Stimulated activated CD8-positive, alpha-beta memory T cell treated with anti-CD3 and anti-CD28 coated beads, Interleukin-7, amount 100 ng/mL, for 1 hour (primary cell): ENCODE data around the gene RUNX1.

Source experiments
- DNase-seq, 2 donors: peaks; one replicate each; pipeline ENCODE4 v3.0.0-alpha.2; 2020; ENCODE audit warnings: low read depth in 2 of 2

The RUNX1 gene

GRCh38 chr21:34900376-34900775 lies 148.7 kb downstream of the RUNX1 start:
- DNase-seq = no peak

GRCh38 chr21:34899760-34900159 lies 149.3 kb downstream of the RUNX1 start:
- DNase-seq = no peak

- DNase-seq = no peak
These were observed 149.8 kb downstream of the RUNX1 start for GRCh38 chr21:34899302-34899701.

- DNase-seq = no peak
These were observed 151.3 kb downstream of the RUNX1 start for GRCh38 chr21:34897828-34898227.

- DNase-seq = no peak
These were observed 154.7 kb downstream of the RUNX1 start for GRCh38 chr21:34894401-34894800.

- DNase-seq = no peak
These were observed 156.9 kb downstream of the RUNX1 start for GRCh38 chr21:34892209-34892608.

GRCh38 chr21:34891613-34891943 lies 157.5 kb downstream of the RUNX1 start:
- no peak for DNase-seq

- no peak for DNase-seq
These were observed 158.1 kb downstream of the RUNX1 start for GRCh38 chr21:34890724-34891612.

GRCh38 chr21:34890470-34890723 lies 158.7 kb downstream of the RUNX1 start:
- no peak for DNase-seq

- peak; percentile 49 to 51 for DNase-seq
These were observed 159.2 kb downstream of the RUNX1 start for GRCh38 chr21:34889676-34890469.

- peak in 1 of 2 donors; percentile 35 for DNase-seq
These were observed 159.8 kb downstream of the RUNX1 start for GRCh38 chr21:34889320-34889675.

GRCh38 chr21:34888569-34889319 lies 160.4 kb downstream of the RUNX1 start:
- DNase-seq = peak; percentile 42 to 60

- peak; percentile 62 to 72 for DNase-seq
These were observed 161.2 kb downstream of the RUNX1 start for GRCh38 chr21:34887725-34888568.

GRCh38 chr21:34887105-34887442 lies 162.0 kb downstream of the RUNX1 start:
- no peak for DNase-seq

- DNase-seq = no peak
These were observed 162.6 kb downstream of the RUNX1 start for GRCh38 chr21:34886240-34887104.

- DNase-seq = no peak
These were observed 163.4 kb downstream of the RUNX1 start for GRCh38 chr21:34885626-34886239.

- DNase-seq = no peak
These were observed 164.0 kb downstream of the RUNX1 start for GRCh38 chr21:34885125-34885524.

- DNase-seq = no peak
These were observed 164.7 kb downstream of the RUNX1 start for GRCh38 chr21:34884346-34884929.

GRCh38 chr21:34883491-34884271 lies 165.4 kb downstream of the RUNX1 start:
- DNase-seq = no peak
